ENCODE data around the gene ZNF831.

GRCh38 chr20:59149678-59150504, 13.7 kb upstream of the ZNF831 start:
- TF ChIP-seq POLR2A (IDR thresholded peaks at IDR 0.05) (no peak), CTCF (IDR thresholded peaks at IDR 0.05) (no peak), EP300 (IDR thresholded peaks at IDR 0.05) (no peak)

Data from ovary (tissue), 3 donors.